ENCODE results near the gene UNCX.
"Not testable (repeated sequence)": the region's sequence is repeated elsewhere in the genome, so short reads cannot be mapped to it uniquely, and the experiment has no call there.

Gene UNCX

DNA sequence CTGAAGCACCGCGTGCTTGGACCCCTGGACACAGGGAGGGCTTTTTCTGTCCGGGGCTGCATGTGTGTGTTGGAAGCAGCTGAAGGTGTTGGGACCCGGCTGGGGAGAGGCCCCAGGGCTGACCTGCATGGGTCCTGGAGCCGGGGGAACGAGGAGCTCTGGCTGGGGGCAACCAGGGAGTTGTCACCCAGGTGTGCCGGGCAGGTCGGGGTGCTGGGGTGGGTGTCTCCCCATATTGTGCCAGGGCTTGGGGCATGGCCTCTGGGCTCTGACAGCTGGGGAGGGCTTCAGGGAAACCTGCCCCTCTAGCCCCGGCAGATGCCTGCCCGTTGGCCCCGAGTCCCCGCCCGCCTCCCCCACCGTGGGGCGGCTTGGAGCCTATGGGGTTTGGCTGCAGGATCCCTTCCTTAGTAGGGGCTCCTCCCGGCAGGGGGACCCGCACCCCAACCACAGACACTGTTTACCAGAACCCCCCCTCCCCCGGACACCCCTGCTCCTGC, 42.3 kb downstream of the UNCX start:
- no peak overlapping the region for H3K27ac ChIP-seq (ENCODE audit: low read depth, low read length)
- peaks cover 63% of the 10 kb centered on the region; the same call in 1 of the 2 replicates for H3K27me3 ChIP-seq (ENCODE audit: control insufficient read depth, insufficient read depth, low read length)
- H3K36me3 ChIP-seq (ENCODE audit: control insufficient read depth, insufficient read depth, low read length) = no peaks in the 10 kb centered on the region
- peaks cover 6% of the 10 kb centered on the region for H3K9me3 ChIP-seq (ENCODE audit: control insufficient read depth, insufficient read depth, low read depth, low read length)
- no peaks in the 10 kb centered on the region for H3K4me1 ChIP-seq (ENCODE audit: control insufficient read depth, insufficient read depth, low read length)
- no peak overlapping the region for H3K4me3 ChIP-seq (ENCODE audit: low read depth, low read length)
- H3K9ac ChIP-seq (ENCODE audit: low read length) = no peak overlapping the region

DNA sequence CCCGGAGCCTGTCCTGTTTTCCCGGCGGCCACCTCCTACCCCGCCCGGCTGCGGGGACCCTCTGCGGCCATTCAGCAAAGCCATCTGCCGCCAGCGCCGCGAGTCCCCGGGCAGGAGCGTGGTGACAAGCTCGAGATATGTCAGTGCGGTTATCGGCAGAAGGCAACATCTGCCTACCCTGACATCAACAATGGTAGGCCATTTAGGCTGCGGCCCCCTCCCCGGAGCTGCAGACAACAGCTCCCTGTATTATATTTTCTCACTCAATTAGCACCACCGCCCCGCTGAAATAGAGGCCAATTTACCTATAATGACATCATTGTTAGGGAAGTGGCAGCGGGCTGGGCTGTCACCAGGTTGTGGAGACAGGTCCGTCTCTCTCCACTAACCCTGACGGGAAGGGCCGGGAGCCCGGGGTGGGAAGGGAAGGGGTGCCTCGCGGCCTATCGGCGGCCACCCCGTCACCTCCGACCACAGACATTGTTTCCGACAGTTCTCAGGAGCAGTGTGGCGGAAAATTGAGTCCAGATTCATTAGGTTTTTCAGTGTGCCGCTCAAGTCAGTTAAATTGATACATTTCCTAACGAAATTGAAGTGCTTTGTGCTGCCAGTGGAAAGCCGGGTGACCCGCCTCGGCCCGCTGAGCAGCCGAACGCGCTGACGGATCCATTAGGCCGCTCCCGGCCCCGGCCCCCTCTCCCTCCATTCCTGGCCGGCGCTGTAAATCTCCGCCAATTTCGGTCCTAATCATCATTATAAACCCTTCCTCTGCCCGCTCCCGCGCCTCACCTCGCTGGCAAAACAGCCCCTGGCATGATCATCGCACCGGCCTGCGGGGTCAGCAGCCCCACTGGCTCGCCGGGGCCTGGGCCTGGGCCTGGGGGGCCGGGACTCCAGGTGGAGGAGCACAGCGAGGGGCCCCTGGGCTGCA, 43.0 kb downstream of the UNCX start:
- no peaks in the 10 kb centered on the region for H3K4me1 ChIP-seq (ENCODE audit: control insufficient read depth, insufficient read depth, low read length)
- peaks cover 58% of the 10 kb centered on the region; the same call in 1 of the 2 replicates for H3K27me3 ChIP-seq (ENCODE audit: control insufficient read depth, insufficient read depth, low read length)
- H3K9me3 ChIP-seq (ENCODE audit: control insufficient read depth, insufficient read depth, low read depth, low read length) = peaks cover 6% of the 10 kb centered on the region
- no peak overlapping the region for H3K9ac ChIP-seq (ENCODE audit: low read length)
- H3K36me3 ChIP-seq (ENCODE audit: control insufficient read depth, insufficient read depth, low read length) = no peaks in the 10 kb centered on the region
- no peak overlapping the region for H3K27ac ChIP-seq (ENCODE audit: low read depth, low read length)
- no peak overlapping the region for H3K4me3 ChIP-seq (ENCODE audit: low read depth, low read length)

DNA sequence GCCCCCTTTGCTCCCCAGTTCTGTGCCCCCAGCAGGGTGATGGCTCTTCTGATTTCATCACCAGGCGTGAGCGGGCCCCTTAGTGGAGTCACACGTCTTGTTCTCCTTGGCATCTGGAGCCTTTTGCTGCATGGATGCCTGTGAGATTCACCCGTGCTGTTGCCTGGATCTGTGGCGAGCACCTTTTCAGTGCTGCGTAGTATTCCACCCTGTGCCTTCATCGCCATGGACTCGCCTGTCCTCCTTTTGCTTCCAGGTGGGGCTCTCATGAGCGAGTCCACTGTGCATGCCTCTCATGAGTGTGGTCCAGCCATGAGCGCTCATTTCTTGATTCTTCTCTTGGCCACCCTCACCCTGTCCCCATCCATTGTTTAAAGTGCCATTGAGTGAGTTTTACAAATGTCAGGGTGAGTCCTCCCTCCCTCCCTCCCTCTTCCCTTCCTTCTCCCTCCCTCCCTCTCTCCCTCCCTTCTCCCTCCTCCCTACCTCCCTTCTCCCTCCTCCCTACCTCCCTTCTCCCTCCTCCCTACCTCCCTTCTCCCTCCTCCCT, 44.0 kb downstream of the UNCX start:
- H3K27ac ChIP-seq (ENCODE audit: low read depth, low read length) = no peak overlapping the region
- no peaks in the 10 kb centered on the region for H3K4me1 ChIP-seq (ENCODE audit: control insufficient read depth, insufficient read depth, low read length)
- H3K9me3 ChIP-seq (ENCODE audit: control insufficient read depth, insufficient read depth, low read depth, low read length) = peaks cover 6% of the 10 kb centered on the region
- no peaks in the 10 kb centered on the region for H3K36me3 ChIP-seq (ENCODE audit: control insufficient read depth, insufficient read depth, low read length)
- H3K9ac ChIP-seq (ENCODE audit: low read length) = no peak overlapping the region
- peaks cover 54% of the 10 kb centered on the region; the same call in 1 of the 2 replicates for H3K27me3 ChIP-seq (ENCODE audit: control insufficient read depth, insufficient read depth, low read length)
- no peak overlapping the region for H3K4me3 ChIP-seq (ENCODE audit: low read depth, low read length)

DNA sequence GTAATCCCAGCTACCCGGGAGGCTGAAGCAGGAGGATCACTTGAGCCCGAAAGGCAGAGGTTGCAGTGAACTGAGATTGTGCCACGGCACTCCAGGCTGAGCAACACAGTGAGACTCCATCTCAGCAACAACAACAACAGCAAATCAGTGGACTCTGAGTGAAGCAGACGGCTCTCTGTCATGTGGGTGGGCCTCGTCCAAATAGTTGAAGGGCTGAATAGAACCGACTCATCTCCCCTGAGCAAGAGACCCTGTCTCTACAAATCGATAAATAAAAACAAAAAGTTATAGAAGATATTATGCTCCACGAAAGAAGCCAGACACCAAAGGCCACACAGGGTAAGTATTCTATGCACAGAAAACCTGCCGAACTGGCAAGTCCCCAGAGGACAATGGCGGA, 45.9 kb downstream of the UNCX start:
- Histone ChIP-seq H3K9me3 (ENCODE audit: control insufficient read depth, insufficient read depth, low read depth, low read length) (peaks cover 3% of the 10 kb centered on the region; the same call in 1 of the 2 replicates), H3K4me3 (ENCODE audit: low read depth, low read length) (no peak overlapping the region), H3K36me3 (ENCODE audit: control insufficient read depth, insufficient read depth, low read length) (no peaks in the 10 kb centered on the region), H3K4me1 (ENCODE audit: control insufficient read depth, insufficient read depth, low read length) (no peaks in the 10 kb centered on the region), H3K27me3 (ENCODE audit: control insufficient read depth, insufficient read depth, low read length) (peaks cover 53% of the 10 kb centered on the region; the same call in 1 of the 2 replicates), H3K27ac (ENCODE audit: low read depth, low read length) (no peak overlapping the region), H3K9ac (ENCODE audit: low read length) (no peak overlapping the region)

DNA sequence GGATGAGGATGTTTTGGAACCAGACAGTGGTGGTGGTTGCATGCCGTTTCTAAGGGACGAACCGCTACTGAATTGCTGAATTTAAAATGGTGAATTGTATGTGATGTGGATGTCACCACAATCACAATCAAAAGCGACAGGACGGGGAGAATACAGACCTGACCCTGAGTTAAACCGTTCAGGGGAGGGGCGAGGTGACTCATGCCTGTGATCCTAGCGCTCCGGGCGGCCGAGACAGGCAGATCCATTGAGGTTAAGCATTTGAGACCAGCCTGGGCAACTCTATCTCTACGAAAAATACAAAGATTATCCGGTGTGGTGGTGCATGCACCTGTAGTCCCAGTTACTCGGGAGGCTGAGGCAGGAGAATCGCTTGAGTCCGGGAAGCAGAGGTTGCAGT, 46.4 kb downstream of the UNCX start:
- Histone ChIP-seq H3K27ac (ENCODE audit: low read depth, low read length) (no peak overlapping the region), H3K9me3 (ENCODE audit: control insufficient read depth, insufficient read depth, low read depth, low read length) (peaks cover 3% of the 10 kb centered on the region; the same call in 1 of the 2 replicates), H3K4me1 (ENCODE audit: control insufficient read depth, insufficient read depth, low read length) (no peaks in the 10 kb centered on the region), H3K9ac (ENCODE audit: low read length) (no peak overlapping the region), H3K36me3 (ENCODE audit: control insufficient read depth, insufficient read depth, low read length) (no peaks in the 10 kb centered on the region), H3K4me3 (ENCODE audit: low read depth, low read length) (no peak overlapping the region), H3K27me3 (ENCODE audit: control insufficient read depth, insufficient read depth, low read length) (peaks cover 53% of the 10 kb centered on the region; the same call in 1 of the 2 replicates)

DNA sequence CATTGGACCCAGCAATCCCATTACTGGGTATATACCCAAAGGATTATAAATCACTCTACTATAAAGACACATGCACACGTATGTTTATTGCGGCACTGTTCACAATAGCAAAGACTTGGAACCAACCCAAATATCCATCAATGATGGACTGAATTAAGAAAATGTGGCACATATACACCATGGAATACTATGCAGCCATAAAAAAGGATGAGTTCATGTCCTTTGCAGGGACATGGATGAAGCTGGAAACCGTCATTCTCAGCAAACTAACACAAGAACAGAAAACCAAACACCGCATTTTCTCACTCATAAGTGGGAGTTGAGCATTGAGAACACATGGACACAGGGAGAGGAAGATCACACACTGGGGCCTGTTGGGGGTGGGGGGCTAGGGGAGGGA, 47.2 kb downstream of the UNCX start:
- H3K4me3 ChIP-seq (ENCODE audit: low read depth, low read length); H3K36me3 ChIP-seq (ENCODE audit: control insufficient read depth, insufficient read depth, low read length); H3K4me1 ChIP-seq (ENCODE audit: control insufficient read depth, insufficient read depth, low read length); H3K9ac ChIP-seq (ENCODE audit: low read length); H3K9me3 ChIP-seq (ENCODE audit: control insufficient read depth, insufficient read depth, low read depth, low read length); H3K27ac ChIP-seq (ENCODE audit: low read depth, low read length): not testable (repeated sequence)
- peaks cover 45% of the 10 kb centered on the region; the same call in 1 of the 2 replicates for H3K27me3 ChIP-seq (ENCODE audit: control insufficient read depth, insufficient read depth, low read length)

DNA sequence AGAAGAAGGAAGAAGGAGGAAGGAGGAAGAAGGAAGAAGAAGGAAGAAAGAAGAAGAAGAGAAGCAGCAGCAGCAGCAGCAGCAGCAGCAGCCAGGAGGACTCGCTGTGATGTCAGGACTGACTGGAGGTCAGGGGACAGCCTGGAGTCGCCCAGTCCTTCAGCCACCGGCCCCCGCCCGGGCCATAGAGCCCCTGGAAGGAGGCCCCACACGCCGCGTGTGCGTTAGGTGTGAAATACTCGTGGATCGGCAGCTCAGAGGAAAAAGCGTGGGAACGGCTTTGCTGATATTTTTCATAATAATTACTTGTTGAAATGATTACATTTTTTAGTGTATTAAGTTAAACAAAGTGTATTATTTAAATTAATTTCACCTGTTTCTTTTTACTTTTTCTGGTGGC, 48.4 kb downstream of the UNCX start:
- Histone ChIP-seq H3K27me3 (ENCODE audit: control insufficient read depth, insufficient read depth, low read length) (peaks cover 33% of the 10 kb centered on the region; the same call in 1 of the 2 replicates), H3K27ac (ENCODE audit: low read depth, low read length) (no peak overlapping the region), H3K4me1 (ENCODE audit: control insufficient read depth, insufficient read depth, low read length) (no peaks in the 10 kb centered on the region), H3K36me3 (ENCODE audit: control insufficient read depth, insufficient read depth, low read length) (no peaks in the 10 kb centered on the region), H3K9me3 (ENCODE audit: control insufficient read depth, insufficient read depth, low read depth, low read length) (peaks cover 3% of the 10 kb centered on the region; the same call in 1 of the 2 replicates), H3K9ac (ENCODE audit: low read length) (no peak overlapping the region), H3K4me3 (ENCODE audit: low read depth, low read length) (no peak overlapping the region)

DNA sequence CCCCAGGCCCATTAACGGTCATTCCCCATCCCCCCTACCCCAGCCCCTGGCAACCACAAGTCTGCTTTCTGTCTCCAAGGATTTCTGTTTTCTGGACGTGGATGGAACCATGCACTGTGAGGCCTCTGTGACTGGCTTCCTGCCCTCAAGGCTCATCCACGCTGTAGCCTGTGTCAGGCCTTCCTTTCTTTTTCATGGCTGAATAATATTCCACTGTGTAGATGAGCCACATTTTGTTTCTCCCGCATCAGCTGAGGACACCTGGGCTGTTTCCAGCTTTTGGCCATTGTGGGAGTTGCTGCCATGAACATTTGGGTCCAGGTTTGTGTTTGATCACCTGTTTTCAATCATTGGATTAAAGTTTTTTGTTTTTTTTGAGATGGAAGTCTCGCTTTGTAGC, 50.0 kb downstream of the UNCX start:
- no peaks in the 10 kb centered on the region for H3K9me3 ChIP-seq (ENCODE audit: control insufficient read depth, insufficient read depth, low read depth, low read length)

DNA sequence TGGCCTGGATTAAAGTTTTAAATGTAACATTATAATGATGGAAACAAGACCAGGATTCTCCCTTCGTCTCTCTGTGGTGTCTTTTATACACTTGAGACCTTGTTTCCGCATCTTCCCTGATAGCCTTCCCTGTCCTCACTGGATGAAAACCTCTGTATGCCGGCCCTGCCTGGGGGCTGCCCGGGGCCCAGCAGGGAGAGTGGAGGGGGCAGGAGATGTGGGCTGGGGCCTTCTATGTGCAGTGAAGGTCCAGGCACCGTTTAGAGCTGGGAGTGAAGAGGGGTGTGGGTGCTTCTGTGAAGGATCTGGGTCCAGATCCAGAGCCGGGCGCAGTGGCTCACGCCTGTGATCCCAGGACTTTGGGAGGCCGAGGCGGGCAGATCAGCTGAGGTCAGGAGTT, 50.7 kb downstream of the UNCX start:
- Histone ChIP-seq H3K4me3 (ENCODE audit: low read depth, low read length) (no peak overlapping the region), H3K9me3 (ENCODE audit: control insufficient read depth, insufficient read depth, low read depth, low read length) (no peaks in the 10 kb centered on the region), H3K9ac (ENCODE audit: low read length) (no peak overlapping the region), H3K27ac (ENCODE audit: low read depth, low read length) (no peak overlapping the region), H3K27me3 (ENCODE audit: control insufficient read depth, insufficient read depth, low read length) (peaks cover 21% of the 10 kb centered on the region; the same call in 1 of the 2 replicates), H3K4me1 (ENCODE audit: control insufficient read depth, insufficient read depth, low read length) (no peaks in the 10 kb centered on the region), H3K36me3 (ENCODE audit: control insufficient read depth, insufficient read depth, low read length) (no peaks in the 10 kb centered on the region)

More for the DNA sequence above, 50.0 kb downstream of the UNCX start:
- Histone ChIP-seq H3K27ac (ENCODE audit: low read depth, low read length) (no peak overlapping the region), H3K36me3 (ENCODE audit: control insufficient read depth, insufficient read depth, low read length) (no peaks in the 10 kb centered on the region), H3K4me3 (ENCODE audit: low read depth, low read length) (no peak overlapping the region), H3K4me1 (ENCODE audit: control insufficient read depth, insufficient read depth, low read length) (no peaks in the 10 kb centered on the region), H3K27me3 (ENCODE audit: control insufficient read depth, insufficient read depth, low read length) (peaks cover 21% of the 10 kb centered on the region; the same call in 1 of the 2 replicates), H3K9ac (ENCODE audit: low read length) (no peak overlapping the region)

DNA sequence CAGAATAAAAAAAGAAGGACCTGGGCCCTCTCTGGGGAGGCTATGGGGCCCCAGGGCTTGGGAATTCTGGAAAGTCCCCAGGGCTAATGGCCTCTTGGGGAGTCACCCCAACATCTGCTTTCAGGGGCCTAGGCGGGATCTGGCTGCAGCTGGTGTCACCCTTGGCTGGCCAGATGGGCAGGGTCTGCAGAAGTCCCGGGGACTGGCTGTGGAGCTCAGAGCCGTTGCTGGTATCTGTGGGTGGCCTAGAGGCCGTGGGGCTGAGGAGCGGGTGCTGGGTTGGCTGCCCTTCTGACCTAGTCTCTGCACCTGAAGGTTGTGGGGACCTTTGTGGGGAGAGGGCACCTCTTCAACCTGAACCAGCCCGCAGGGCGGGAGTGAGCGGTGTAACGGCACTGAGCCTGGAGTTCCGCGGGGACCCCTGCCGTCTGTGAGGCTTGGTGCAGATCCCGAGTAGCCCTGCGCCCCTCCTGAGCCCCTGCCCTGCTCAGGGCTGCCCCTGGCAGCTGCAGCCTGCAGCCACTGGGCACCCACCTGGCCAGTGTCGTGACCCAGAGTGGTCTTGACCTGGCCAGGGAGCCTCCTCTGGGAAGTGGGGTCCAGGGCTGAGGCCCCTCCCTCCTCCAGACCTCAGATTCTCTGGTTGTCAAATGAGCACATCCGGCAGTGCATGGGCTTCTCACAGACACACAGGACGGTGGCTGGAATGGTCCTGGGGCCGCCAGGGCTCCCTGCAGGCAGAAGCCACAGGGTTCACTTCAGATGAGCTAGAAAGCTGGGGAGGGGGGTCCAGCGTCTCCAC, 51.5 kb downstream of the UNCX start:
- Histone ChIP-seq H3K27me3 (ENCODE audit: control insufficient read depth, insufficient read depth, low read length) (peaks cover 19% of the 10 kb centered on the region; the same call in 1 of the 2 replicates), H3K27ac (ENCODE audit: low read depth, low read length) (no peak overlapping the region), H3K9ac (ENCODE audit: low read length) (no peak overlapping the region), H3K4me3 (ENCODE audit: low read depth, low read length) (no peak overlapping the region), H3K9me3 (ENCODE audit: control insufficient read depth, insufficient read depth, low read depth, low read length) (no peaks in the 10 kb centered on the region), H3K36me3 (ENCODE audit: control insufficient read depth, insufficient read depth, low read length) (no peaks in the 10 kb centered on the region), H3K4me1 (ENCODE audit: control insufficient read depth, insufficient read depth, low read length) (no peaks in the 10 kb centered on the region)
